GM12878 (cell line): ENCODE results near the gene SLCO2A1. TPM values are rescaled to one million over a fixed set of nuclear protein-coding genes. Genes with fewer than 3 reads are reported as not detected.

ENCODE experiments used
- ATAC-seq: fragments of 200-7000 bp; cut with Tn5 transposase; 3 replicates; pipeline ENCODE4 v1.9.1; 2020; ENCODE audit warnings: mild to moderate bottlenecking, moderate library complexity
- BruUV-seq: library from RNA; stranded (reverse); fragments of 400-500 nt; replicated peaks from 2 replicates; lab custom pipeline; 2021; lab: Mats Ljungman, UMichigan
- CTCF ChIA-PET: fragments of 300-600 bp; sonication (Branson Sonifier 250); formaldehyde crosslinking; extraction: SDS; loops from one replicate; lab custom pipeline; 2021; ENCODE audit warnings: inconsistent platforms; lab: Yijun Ruan, JAX
- POLR2A ChIA-PET: fragments of 350-600 bp; formaldehyde crosslinking; extraction: SDS; loops from one replicate; lab custom pipeline; 2021; ENCODE audit warnings: inconsistent platforms; lab: Charles Lee
- RAD21 ChIA-PET: fragments of 300-600 bp; sonication (Branson Sonifier 250); formaldehyde crosslinking; loops from one replicate; lab custom pipeline; 2023; ENCODE audit warnings: antibody characterized with exemption; ENCODE audit not compliant: unreplicated experiment; lab: Charles Lee
- SMC1A ChIA-PET: fragments of 300-600 bp; sonication (Branson Sonifier 250); formaldehyde crosslinking; loops from one replicate; lab custom pipeline; 2023; ENCODE audit not compliant: unreplicated experiment, uncharacterized antibody; lab: Charles Lee
- DNase-seq: peaks from one replicate; pipeline ENCODE4 v3.0.0-alpha.2; 2011; ENCODE audit warnings: low read depth, low spot score
- FAIRE-seq: peaks from 3 replicates; lab custom pipeline; 2011; peaks lifted over from hg19 to GRCh38; lab: Jason Lieb, UNC
- H2AFZ ChIP-seq: 2 replicates; pipeline ENCODE4 v1.6.0; 2011; ENCODE audit warnings: low read depth, low read length, control low read depth; ENCODE audit not compliant: control insufficient read depth
- H3K27ac ChIP-seq: 2 replicates; pipeline ENCODE4 v1.5.1; 2011; ENCODE audit warnings: control low read depth; ENCODE audit not compliant: control insufficient read depth, insufficient read depth
- H3K27me3 ChIP-seq, 2 experiments: replicated peaks in 1 of 2; 2 replicates each; pipeline versions ENCODE4 v1.6.0 to v1.6.1; 2011; ENCODE audit warnings: low read length in 1 of 2; ENCODE audit not compliant: control insufficient read depth in 2 of 2, insufficient read depth in 2 of 2
- H3K36me3 ChIP-seq, 2 experiments: 2 replicates each; pipeline ENCODE4 v1.5.1; 2011; ENCODE audit warnings: low read length in 1 of 2; ENCODE audit not compliant: control insufficient read depth in 2 of 2, insufficient read depth in 2 of 2
- H3K4me1 ChIP-seq: 2 replicates; pipeline ENCODE4 v1.6.1; 2011; ENCODE audit warnings: mild to moderate bottlenecking, low read length, moderate library complexity, mixed read lengths; ENCODE audit not compliant: control insufficient read depth, insufficient read depth
- H3K4me2 ChIP-seq: 2 replicates; pipeline ENCODE4 v1.6.0; 2011; ENCODE audit warnings: control low read depth; ENCODE audit not compliant: control insufficient read depth, insufficient read depth
- H3K4me3 ChIP-seq: fragments of 200-600 bp; sonication (generic); 2 replicates; pipeline ENCODE4 v1.5.1; 2016
- H3K79me2 ChIP-seq: 2 replicates; pipeline ENCODE4 v1.6.0; 2011; ENCODE audit warnings: low read length; ENCODE audit not compliant: control insufficient read depth, insufficient read depth
- H3K9ac ChIP-seq: 2 replicates; pipeline ENCODE4 v1.8.0; 2011; ENCODE audit warnings: low read length, control low read depth, mixed read lengths; ENCODE audit not compliant: control insufficient read depth, insufficient read depth
- H3K9me3 ChIP-seq: replicated peaks from 3 replicates; pipeline ENCODE4 v1.5.1; 2011; ENCODE audit warnings: mild to moderate bottlenecking, low read length; ENCODE audit not compliant: control insufficient read depth, insufficient read depth
- H4K20me1 ChIP-seq: 2 replicates; pipeline ENCODE4 v1.6.0; 2011; ENCODE audit not compliant: control insufficient read depth, insufficient read depth
- CHD1 ChIP-seq: IDR thresholded peaks from 2 replicates; pipeline ENCODE4 v1.6.1; 2012; ENCODE audit warnings: low read depth, low read length, improper control_type of control experiment
- EED ChIP-seq: sonication (generic); IDR thresholded peaks from 2 replicates; pipeline ENCODE4 v1.6.1; 2016; ENCODE audit warnings: antibody characterized with exemption, low read depth
- FOS ChIP-seq: IDR thresholded peaks from 3 replicates; pipeline ENCODE4 v1.6.1; 2011; ENCODE audit warnings: borderline replicate concordance; ENCODE audit not compliant: insufficient read length; ENCODE audit errors: extremely low read depth
- FOXM1 ChIP-seq: IDR thresholded peaks from 2 replicates; pipeline ENCODE4 v1.6.1; 2012; ENCODE audit warnings: low read depth, mild to moderate bottlenecking, inconsistent platforms, low read length, moderate library complexity
- IKZF2 ChIP-seq, 2 experiments: fragments of 450-650 bp; IDR thresholded peaks; 2 replicates each; pipeline ENCODE4 v1.6.1; 2017; ENCODE audit warnings: mild to moderate bottlenecking in 2 of 2, moderate library complexity in 2 of 2
- JUNB ChIP-seq: IDR thresholded peaks from 2 replicates; pipeline ENCODE4 v1.6.1; 2016; ENCODE audit warnings: antibody characterized with exemption, mild to moderate bottlenecking
- KAT2A ChIP-seq: conservative IDR thresholded peaks from 2 replicates; pipeline ENCODE4 v1.6.1; 2011; ENCODE audit warnings: low read depth, low read length; ENCODE audit not compliant: control insufficient read depth
- KDM1A ChIP-seq: fragments of 200-600 bp; sonication (generic); IDR thresholded peaks from 2 replicates; pipeline ENCODE4 v1.6.1; 2016; ENCODE audit warnings: borderline replicate concordance
- NBN ChIP-seq: fragments of 450-650 bp; IDR thresholded peaks from 2 replicates; pipeline ENCODE4 v1.6.1; 2016
- POU2F2 ChIP-seq: IDR thresholded peaks from 3 replicates; pipeline ENCODE4 v1.6.1; 2011; ENCODE audit warnings: low read depth, mild to moderate bottlenecking, low read length, borderline replicate concordance
- SMAD5 ChIP-seq: IDR thresholded peaks from 2 replicates; pipeline ENCODE4 v1.6.1; 2016; ENCODE audit warnings: antibody characterized with exemption, low read depth
- TARDBP ChIP-seq: IDR thresholded peaks from 2 replicates; pipeline ENCODE4 v1.6.1; 2016; ENCODE audit warnings: borderline replicate concordance
- ZBTB33 ChIP-seq: fragments of 450-650 bp; IDR thresholded peaks from 2 replicates; pipeline ENCODE4 v1.6.1; 2017; ENCODE audit warnings: mild to moderate bottlenecking
- ZNF207 ChIP-seq: fragments of 450-650 bp; IDR thresholded peaks from 2 replicates; pipeline ENCODE4 v1.6.1; 2014; ENCODE audit warnings: antibody characterized with exemption, mild to moderate bottlenecking, borderline replicate concordance
- ZNF687 ChIP-seq: fragments of 450-650 bp; IDR thresholded peaks from 2 replicates; pipeline ENCODE4 v1.6.1; 2017; ENCODE audit warnings: mild to moderate bottlenecking, moderate library complexity
- WGBS: methylation state at CpG from one replicate; pipeline ENCODE4 v1.1.6; 2016; ENCODE audit warnings: low lambda C conversion rate; ENCODE audit not compliant: insufficient replicate concordance, insufficient coverage; ENCODE audit errors: missing lambda C conversion rate; 5-methylcytosine and 5-hydroxymethylcytosine counted together
- in situ Hi-C: fragments of 300-500 bp; cut with MboI; formaldehyde crosslinking; loops from 9 replicates; pipeline ENCODE4 v1.14.3; 2018; ENCODE audit warnings: mixed read lengths
- intact Hi-C: fragments of 100-400 bp; cut with micrococcal nuclease; formaldehyde crosslinking; loops from one replicate; pipeline ENCODE4 v1.14.2; 2022; ENCODE audit not compliant: unreplicated experiment
- polyA plus RNA-seq, 11 experiments: library from polyadenylated mRNA; depleted of rRNA in 4 of 11; unstranded in 6 of 11; stranded (reverse) in 5 of 11; fragments of >200 nt; fragmentation: Nextera tagmentation in 4 of 11; fragmentation: Illumina TruSeq in 1 of 11; extraction: Ambion mirVana in 4 of 11; extraction: Trizol in 1 of 11; gene quantifications; 1 replicate in 1 of 11; 2 replicates in 10 of 11; pipeline versions ENCODE4 v1.2.1 to v1.2.3, GENCODE V29; 2011 to 2016; ENCODE audit warnings: inconsistent platforms in 2 of 11, missing spikeins in 2 of 11, low read depth in 1 of 11
- total RNA-seq, 4 experiments: library from RNA; depleted of rRNA in 3 of 4; stranded (reverse); fragments of >200 nt in 3 of 4; fragmentation: Illumina TruSeq in 1 of 4; extraction: Trizol in 1 of 4; gene quantifications; 2 replicates each; pipeline versions ENCODE4 v1.2.1 to v1.2.3, GENCODE V29; 2013 to 2021
- TF ChIP-seq, protein P1 (sequence below): IDR thresholded peaks from 2 replicates; pipeline ENCODE4 v1.6.1; 2012; ENCODE audit warnings: low read depth, low read length, improper control_type of control experiment

The SLCO2A1 gene
- total and polyA plus RNA-seq, 10 of the 15 experiments (the other 5 are each of a cell fraction or from before 2014, with no cell fraction given): 0.05 TPM; not detected in 9

DNA sequence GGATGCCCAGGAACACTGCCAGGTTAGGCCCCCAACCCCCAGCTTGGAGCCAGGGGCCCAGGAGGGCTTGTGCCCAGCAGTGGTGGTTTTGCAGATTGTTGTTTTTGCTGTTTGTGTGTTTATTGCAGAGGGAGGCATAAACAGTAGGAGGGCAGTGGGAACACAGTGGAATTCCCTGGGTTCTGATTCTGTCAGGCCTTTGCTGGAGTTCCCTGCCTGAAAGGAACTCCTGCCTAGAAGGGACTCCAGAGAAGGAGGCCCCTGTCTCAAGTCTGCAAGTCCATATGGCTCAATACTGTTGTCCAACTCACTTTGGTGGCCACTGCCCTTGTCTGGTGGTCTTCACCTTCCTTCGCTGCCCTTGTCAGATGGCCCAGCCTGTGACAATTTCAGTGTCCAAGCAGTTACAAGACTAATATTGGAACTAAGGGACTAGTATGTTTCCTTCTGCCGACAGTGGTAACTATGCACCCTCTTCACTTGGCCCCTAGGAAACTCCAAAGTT is 86.6 kb downstream of the SLCO2A1 start (continued):
- TF ChIP-seq ZNF687 (no peak), POU2F2 (no peak)

DNA sequence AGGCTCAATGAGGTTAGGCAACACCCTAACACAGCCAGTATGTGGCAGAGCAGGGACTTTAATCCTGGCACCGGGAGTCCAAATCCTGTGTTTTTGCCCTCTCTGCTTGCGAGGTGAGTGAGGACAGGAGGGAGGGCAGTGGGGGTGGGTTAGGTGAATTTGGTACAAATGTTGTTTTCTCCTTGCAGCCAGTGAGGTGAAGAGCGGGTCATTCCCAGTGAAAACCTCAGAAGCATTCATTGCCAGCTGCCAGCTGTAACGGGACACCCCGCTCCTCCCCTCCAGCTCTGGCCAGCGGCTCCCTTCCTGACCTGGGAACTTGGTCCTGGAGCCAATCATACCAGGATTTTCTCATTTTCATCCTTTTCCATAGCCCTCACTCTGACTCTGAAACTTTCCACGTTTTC is 88.3 kb downstream of the SLCO2A1 start:
- H3K27me3 ChIP-seq: no peaks in the 10 kb centered on the region; a peak in 1 of 4 replicates
- intact Hi-C loops (no loop called here), in situ Hi-C loops (no loop called here)
- H3K27ac ChIP-seq: no peak overlapping the region
- ChIA-PET SMC1A (no interaction called here), CTCF (no interaction called here), POLR2A (no interaction called here), RAD21 (no interaction called here)
- no peak overlapping the region for H3K4me3 ChIP-seq
- no peaks in the 10 kb centered on the region for H3K79me2 ChIP-seq
- no peaks in the 10 kb centered on the region for H3K4me1 ChIP-seq
- FAIRE-seq (no peak), DNase-seq (no peak), ATAC-seq (no peak)
- WGBS: 16% methylated on average over 7 of the region's 7 CpGs
- TF ChIP-seq EED (no peak), SMAD5 (no peak), TARDBP (no peak), CHD1 (no peak), IKZF2 (IDR thresholded peaks at IDR 0.05) (no peak), ZBTB33 (no peak), NBN (no peak), FOS (no peak), KAT2A (no peak), FOXM1 (no peak), KDM1A (no peak), JUNB (no peak), ZNF207 (no peak)
- TF ChIP-seq, protein P1, sequence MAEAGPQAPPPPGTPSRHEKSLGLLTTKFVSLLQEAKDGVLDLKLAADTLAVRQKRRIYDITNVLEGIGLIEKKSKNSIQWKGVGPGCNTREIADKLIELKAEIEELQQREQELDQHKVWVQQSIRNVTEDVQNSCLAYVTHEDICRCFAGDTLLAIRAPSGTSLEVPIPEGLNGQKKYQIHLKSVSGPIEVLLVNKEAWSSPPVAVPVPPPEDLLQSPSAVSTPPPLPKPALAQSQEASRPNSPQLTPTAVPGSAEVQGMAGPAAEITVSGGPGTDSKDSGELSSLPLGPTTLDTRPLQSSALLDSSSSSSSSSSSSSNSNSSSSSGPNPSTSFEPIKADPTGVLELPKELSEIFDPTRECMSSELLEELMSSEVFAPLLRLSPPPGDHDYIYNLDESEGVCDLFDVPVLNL: no peak
- H3K36me3 ChIP-seq: no peaks in the 10 kb centered on the region
- H3K9ac ChIP-seq: no peak overlapping the region
- H3K9me3 ChIP-seq: no peaks in the 10 kb centered on the region
- H3K4me2 ChIP-seq: no peak overlapping the region
- H4K20me1 ChIP-seq: no peaks in the 10 kb centered on the region
- H2AFZ ChIP-seq: no peak overlapping the region
- no TSS peak for BruUV-seq
